H1 (cell line): ENCODE results near the gene PDX1. TPM values are rescaled to one million over a fixed set of nuclear protein-coding genes. Genes with fewer than 3 reads are reported as not detected.

Experiments used
- ASH2L ChIP-seq: fragments of 200-600, 300-600 bp; sonication (generic); IDR thresholded peaks from one replicate; pipeline ENCODE4 v1.7.1; 2017; ENCODE audit warnings: low read length
- ATF2 ChIP-seq: IDR thresholded peaks from 2 replicates; pipeline ENCODE4 v1.6.1; 2012; ENCODE audit warnings: low read length, inconsistent platforms
- ATF3 ChIP-seq: IDR thresholded peaks from 2 replicates; pipeline ENCODE4 v1.6.1; 2011; ENCODE audit warnings: low read depth, mild to moderate bottlenecking, low read length; ENCODE audit not compliant: insufficient read depth
- CBX8 ChIP-seq: fragments of 300-800, 300-1000 bp; sonication (generic); IDR thresholded peaks from 2 replicates; pipeline ENCODE4 v1.7.1; 2016; ENCODE audit warnings: low read depth, low read length, borderline replicate concordance
- CHD2 ChIP-seq: IDR thresholded peaks from 2 replicates; pipeline ENCODE4 v1.6.1; 2012; ENCODE audit warnings: low read length, improper control_type of control experiment
- EP300 ChIP-seq, 2 experiments: IDR thresholded peaks; 1 replicate in 1 of 2; 2 replicates in 1 of 2; pipeline ENCODE4 v1.6.1; 2011 to 2012; ENCODE audit warnings: low read depth in 2 of 2, low read length in 2 of 2, mild to moderate bottlenecking in 2 of 2, borderline replicate concordance in 1 of 2, inconsistent platforms in 1 of 2, moderate library complexity in 1 of 2
- EZH2 ChIP-seq: fragments of 200-600 bp; sonication (generic); IDR thresholded peaks from 2 replicates; pipeline ENCODE4 v1.7.1; 2012; ENCODE audit warnings: low read depth, mild to moderate bottlenecking, moderate library complexity, low read length, inconsistent platforms; ENCODE audit not compliant: severe bottlenecking
- FOSL1 ChIP-seq: IDR thresholded peaks from 2 replicates; pipeline ENCODE4 v1.6.1; 2011; ENCODE audit warnings: mild to moderate bottlenecking, low read depth, low read length, moderate library complexity; ENCODE audit not compliant: insufficient read depth
- HDAC2 ChIP-seq, 2 experiments: fragments of 300-600 bp in 1 of 2; sonication (generic) in 1 of 2; IDR thresholded peaks; 2 replicates each; pipeline ENCODE4 v1.6.1; 2011 to 2012; ENCODE audit warnings: low read depth in 2 of 2, low read length in 2 of 2, mild to moderate bottlenecking in 2 of 2, moderate library complexity in 2 of 2, borderline replicate concordance in 1 of 2, inconsistent platforms in 1 of 2
- KDM5A ChIP-seq: fragments of 200-600 bp; IDR thresholded peaks from 2 replicates; pipeline ENCODE4 v1.7.1; 2012; ENCODE audit warnings: mild to moderate bottlenecking, low read length, inconsistent platforms, mixed read lengths
- MAX ChIP-seq: IDR thresholded peaks from 2 replicates; pipeline ENCODE4 v1.6.1; 2012; ENCODE audit warnings: inconsistent platforms
- NANOG ChIP-seq: IDR thresholded peaks from 2 replicates; pipeline ENCODE4 v1.6.1; 2011; ENCODE audit warnings: low read length, low read depth, mild to moderate bottlenecking, inconsistent platforms; ENCODE audit not compliant: insufficient read depth, poor library complexity, severe bottlenecking
- RBBP5 ChIP-seq: IDR thresholded peaks from 2 replicates; pipeline ENCODE4 v1.7.1; 2012; ENCODE audit warnings: low read depth, mild to moderate bottlenecking, inconsistent platforms, low read length, moderate library complexity, borderline replicate concordance
- RNF2 ChIP-seq: fragments of 200-900, 300-1000 bp; sonication (generic); IDR thresholded peaks from 2 replicates; pipeline ENCODE4 v1.7.1; 2016; ENCODE audit warnings: borderline replicate concordance, low read depth, mild to moderate bottlenecking, antibody characterized with exemption, low read length; ENCODE audit not compliant: poor library complexity, severe bottlenecking; ENCODE audit errors: missing control alignments
- SP4 ChIP-seq: IDR thresholded peaks from 2 replicates; pipeline ENCODE4 v1.6.1; 2012; ENCODE audit warnings: low read length, inconsistent platforms
- SRF ChIP-seq: IDR thresholded peaks from 2 replicates; pipeline ENCODE4 v1.6.1; 2011; ENCODE audit warnings: mild to moderate bottlenecking, low read depth, low read length, moderate library complexity
- SUZ12 ChIP-seq: fragments of 200-600 bp; sonication (generic); IDR thresholded peaks from 2 replicates; pipeline ENCODE4 v1.6.1; 2012; ENCODE audit warnings: mild to moderate bottlenecking, inconsistent platforms, low read length, moderate library complexity, mixed read lengths
- TBP ChIP-seq: IDR thresholded peaks from 2 replicates; pipeline ENCODE4 v1.6.1; 2011; ENCODE audit warnings: low read depth, low read length, improper control_type of control experiment
- TCF12 ChIP-seq: IDR thresholded peaks from 2 replicates; pipeline ENCODE4 v1.6.1; 2011; ENCODE audit warnings: low read depth, mild to moderate bottlenecking, low read length
- USF2 ChIP-seq: IDR thresholded peaks from 2 replicates; pipeline ENCODE4 v1.6.1; 2011; ENCODE audit warnings: low read length, improper control_type of control experiment
- polyA plus RNA-seq, 7 experiments: library from polyadenylated mRNA; depleted of rRNA in 3 of 7; stranded (reverse) in 5 of 7; unstranded in 2 of 7; fragments of >200 nt in 5 of 7; fragments of 200-250 nt in 2 of 7; gene quantifications; 1 replicate in 5 of 7; 2 replicates in 1 of 7; 4 replicates in 1 of 7; pipeline versions ENCODE4 v1.2.1 to v1.2.3, GENCODE V29; 2011 to 2013; ENCODE audit warnings: missing spikeins in 2 of 7, mixed read lengths in 2 of 7
- total RNA-seq: library from RNA; stranded (reverse); fragmentation: NEBNext Ultra II Directional; extraction: Animal tissue kit (Norgen Biotek cat#: 25700); gene quantifications from 2 replicates; pipeline ENCODE4 v1.2.1, GENCODE V29; 2021

Gene PDX1
- total and polyA plus RNA-seq, 2 of the 8 experiments (the other 6 are each of a cell fraction or from before 2014, with no cell fraction given): not detected

GRCh38 chr13:27964741-27965323 is 45.0 kb downstream of the PDX1 start (continued):
- TF ChIP-seq TCF12 (no peak), SRF (no peak), RNF2 (peak; percentile 51), SP4 (no peak), ATF2 (no peak), RBBP5 (no peak), EZH2 (peak; percentile 84), USF2 (no peak), MAX (no peak), ASH2L (no peak), NANOG (no peak), TBP (no peak), FOSL1 (no peak), SUZ12 (peak; percentile 6; the same call in 1 of the 2 replicates), CBX8 (0 out of 2 replicates have a peak, but pooled peaks have one; percentile 74), HDAC2 (IDR thresholded peaks at IDR 0.05; ENCODE audit: borderline replicate concordance in 1 of 2, low read depth in 2 of 2, low read length in 2 of 2) (no peak), ATF3 (no peak), KDM5A (no peak), CHD2 (no peak), EP300 (IDR thresholded peaks at IDR 0.05; ENCODE audit: borderline replicate concordance in 1 of 2, low read depth in 2 of 2, low read length in 2 of 2) (no peak)
